GM12878 (cell line): ENCODE measurements around the gene RPS6KA3. TPM values are rescaled to one million over a fixed set of nuclear protein-coding genes. Genes with fewer than 3 reads are reported as not detected.

ENCODE experiments used
- ATAC-seq: fragments of 200-7000 bp; cut with Tn5 transposase; 3 replicates; pipeline ENCODE4 v1.9.1; 2020; ENCODE audit warnings: mild to moderate bottlenecking, moderate library complexity
- BruUV-seq: library from RNA; stranded (reverse); fragments of 400-500 nt; replicated peaks from 2 replicates; lab custom pipeline; 2021; lab: Mats Ljungman, UMichigan
- CTCF ChIA-PET: fragments of 300-600 bp; sonication (Branson Sonifier 250); formaldehyde crosslinking; extraction: SDS; loops from one replicate; lab custom pipeline; 2021; ENCODE audit warnings: inconsistent platforms; lab: Yijun Ruan, JAX
- POLR2A ChIA-PET: fragments of 350-600 bp; formaldehyde crosslinking; extraction: SDS; loops from one replicate; lab custom pipeline; 2021; ENCODE audit warnings: inconsistent platforms; lab: Charles Lee
- RAD21 ChIA-PET: fragments of 300-600 bp; sonication (Branson Sonifier 250); formaldehyde crosslinking; loops from one replicate; lab custom pipeline; 2023; ENCODE audit warnings: antibody characterized with exemption; ENCODE audit not compliant: unreplicated experiment; lab: Charles Lee
- SMC1A ChIA-PET: fragments of 300-600 bp; sonication (Branson Sonifier 250); formaldehyde crosslinking; loops from one replicate; lab custom pipeline; 2023; ENCODE audit not compliant: unreplicated experiment, uncharacterized antibody; lab: Charles Lee
- DNase-seq: peaks from one replicate; pipeline ENCODE4 v3.0.0-alpha.2; 2011; ENCODE audit warnings: low read depth, low spot score
- FAIRE-seq: peaks from 3 replicates; lab custom pipeline; 2011; peaks lifted over from hg19 to GRCh38; lab: Jason Lieb, UNC
- H2AFZ ChIP-seq: 2 replicates; pipeline ENCODE4 v1.6.0; 2011; ENCODE audit warnings: low read depth, low read length, control low read depth; ENCODE audit not compliant: control insufficient read depth
- H3K27ac ChIP-seq: 2 replicates; pipeline ENCODE4 v1.5.1; 2011; ENCODE audit warnings: control low read depth; ENCODE audit not compliant: control insufficient read depth, insufficient read depth
- H3K27me3 ChIP-seq, 2 experiments: replicated peaks in 1 of 2; 2 replicates each; pipeline versions ENCODE4 v1.6.0 to v1.6.1; 2011; ENCODE audit warnings: low read length in 1 of 2; ENCODE audit not compliant: control insufficient read depth in 2 of 2, insufficient read depth in 2 of 2
- H3K36me3 ChIP-seq, 2 experiments: 2 replicates each; pipeline ENCODE4 v1.5.1; 2011; ENCODE audit warnings: low read length in 1 of 2; ENCODE audit not compliant: control insufficient read depth in 2 of 2, insufficient read depth in 2 of 2
- H3K4me1 ChIP-seq: 2 replicates; pipeline ENCODE4 v1.6.1; 2011; ENCODE audit warnings: mild to moderate bottlenecking, low read length, moderate library complexity, mixed read lengths; ENCODE audit not compliant: control insufficient read depth, insufficient read depth
- H3K4me2 ChIP-seq: 2 replicates; pipeline ENCODE4 v1.6.0; 2011; ENCODE audit warnings: control low read depth; ENCODE audit not compliant: control insufficient read depth, insufficient read depth
- H3K4me3 ChIP-seq: fragments of 200-600 bp; sonication (generic); 2 replicates; pipeline ENCODE4 v1.5.1; 2016
- H3K79me2 ChIP-seq: 2 replicates; pipeline ENCODE4 v1.6.0; 2011; ENCODE audit warnings: low read length; ENCODE audit not compliant: control insufficient read depth, insufficient read depth
- H3K9ac ChIP-seq: 2 replicates; pipeline ENCODE4 v1.8.0; 2011; ENCODE audit warnings: low read length, control low read depth, mixed read lengths; ENCODE audit not compliant: control insufficient read depth, insufficient read depth
- H3K9me3 ChIP-seq: replicated peaks from 3 replicates; pipeline ENCODE4 v1.5.1; 2011; ENCODE audit warnings: mild to moderate bottlenecking, low read length; ENCODE audit not compliant: control insufficient read depth, insufficient read depth
- H4K20me1 ChIP-seq: 2 replicates; pipeline ENCODE4 v1.6.0; 2011; ENCODE audit not compliant: control insufficient read depth, insufficient read depth
- HDGF ChIP-seq: fragments of 450-650 bp; IDR thresholded peaks from 2 replicates; pipeline ENCODE4 v1.6.1; 2016; ENCODE audit warnings: antibody characterized with exemption
- MAX ChIP-seq: IDR thresholded peaks from 2 replicates; pipeline ENCODE4 v1.6.1; 2012; ENCODE audit warnings: low read depth, low read length, improper control_type of control experiment
- MTA2 ChIP-seq: fragments of 450-650 bp; IDR thresholded peaks from 2 replicates; pipeline ENCODE4 v1.6.1; 2016; ENCODE audit warnings: low read depth, mild to moderate bottlenecking, moderate library complexity
- NFYB ChIP-seq: IDR thresholded peaks from 2 replicates; pipeline ENCODE4 v1.6.1; 2011; ENCODE audit warnings: low read depth, mild to moderate bottlenecking, low read length, improper control_type of control experiment, moderate library complexity; ENCODE audit not compliant: insufficient read depth
- WGBS: methylation state at CpG from one replicate; pipeline ENCODE4 v1.1.6; 2016; ENCODE audit warnings: low lambda C conversion rate; ENCODE audit not compliant: insufficient replicate concordance, insufficient coverage; ENCODE audit errors: missing lambda C conversion rate; 5-methylcytosine and 5-hydroxymethylcytosine counted together
- in situ Hi-C: fragments of 300-500 bp; cut with MboI; formaldehyde crosslinking; loops from 9 replicates; pipeline ENCODE4 v1.14.3; 2018; ENCODE audit warnings: mixed read lengths
- intact Hi-C: fragments of 100-400 bp; cut with micrococcal nuclease; formaldehyde crosslinking; loops from one replicate; pipeline ENCODE4 v1.14.2; 2022; ENCODE audit not compliant: unreplicated experiment
- polyA plus RNA-seq, 11 experiments: library from polyadenylated mRNA; depleted of rRNA in 4 of 11; unstranded in 6 of 11; stranded (reverse) in 5 of 11; fragments of >200 nt; fragmentation: Nextera tagmentation in 4 of 11; fragmentation: Illumina TruSeq in 1 of 11; extraction: Ambion mirVana in 4 of 11; extraction: Trizol in 1 of 11; gene quantifications; 1 replicate in 1 of 11; 2 replicates in 10 of 11; pipeline versions ENCODE4 v1.2.1 to v1.2.3, GENCODE V29; 2011 to 2016; ENCODE audit warnings: inconsistent platforms in 2 of 11, missing spikeins in 2 of 11, low read depth in 1 of 11
- total RNA-seq, 4 experiments: library from RNA; depleted of rRNA in 3 of 4; stranded (reverse); fragments of >200 nt in 3 of 4; fragmentation: Illumina TruSeq in 1 of 4; extraction: Trizol in 1 of 4; gene quantifications; 2 replicates each; pipeline versions ENCODE4 v1.2.1 to v1.2.3, GENCODE V29; 2013 to 2021
- TF ChIP-seq, protein P1 (sequence below): fragments of 450-650 bp; IDR thresholded peaks from 2 replicates; pipeline ENCODE4 v1.6.1; 2014; ENCODE audit warnings: mild to moderate bottlenecking
- TF ChIP-seq, protein P2 (sequence below): fragments of 450-650 bp; IDR thresholded peaks from 2 replicates; pipeline ENCODE4 v1.6.1; 2017; ENCODE audit warnings: mild to moderate bottlenecking, low read depth, inconsistent platforms; ENCODE audit not compliant: poor library complexity, severe bottlenecking
- TF ChIP-seq, protein P3 (sequence below): IDR thresholded peaks from 2 replicates; pipeline ENCODE4 v1.6.1; 2012; ENCODE audit warnings: low read depth, low read length, improper control_type of control experiment

The RPS6KA3 gene
- total and polyA plus RNA-seq, 10 of the 15 experiments (the other 5 are each of a cell fraction or from before 2014, with no cell fraction given), result 2.8 to 35.6 (median 15.8) TPM

GRCh38 chrX:20237864-20238263, 28.8 kb downstream of the RPS6KA3 start:
- FAIRE-seq, result no peak
- no peak for ATAC-seq

More at GRCh38 chrX:20237864-20238263, 28.8 kb downstream of the RPS6KA3 start:
- ChIA-PET SMC1A (no interaction called here), RAD21 (no interaction called here), CTCF (interaction anchor here (0.9 to 1.3 kb wide), 2 partner anchors 15 to 333 kb away, joined by 3 to 5 read pairs; no protein-coding TSS in a partner anchor), POLR2A (no interaction called here)
- in situ Hi-C loops (no loop called here), intact Hi-C loops (no loop called here)
- Histone ChIP-seq H3K4me1 (no peaks in the 10 kb centered on the region), H4K20me1 (no peaks in the 10 kb centered on the region), H3K36me3 (no peaks in the 10 kb centered on the region), H3K4me2 (no peak overlapping the region), H2AFZ (no peak overlapping the region), H3K9ac (no peak overlapping the region), H3K79me2 (no peaks in the 10 kb centered on the region), H3K27ac (no peak overlapping the region), H3K27me3 (no peaks in the 10 kb centered on the region), H3K9me3 (no peaks in the 10 kb centered on the region), H3K4me3 (no peak overlapping the region)
- WGBS, result 58% methylated on average over 1 of the region's 1 CpG
- DNase-seq, result no peak
- BruUV-seq, result no TSS peak
- TF ChIP-seq, protein P1, sequence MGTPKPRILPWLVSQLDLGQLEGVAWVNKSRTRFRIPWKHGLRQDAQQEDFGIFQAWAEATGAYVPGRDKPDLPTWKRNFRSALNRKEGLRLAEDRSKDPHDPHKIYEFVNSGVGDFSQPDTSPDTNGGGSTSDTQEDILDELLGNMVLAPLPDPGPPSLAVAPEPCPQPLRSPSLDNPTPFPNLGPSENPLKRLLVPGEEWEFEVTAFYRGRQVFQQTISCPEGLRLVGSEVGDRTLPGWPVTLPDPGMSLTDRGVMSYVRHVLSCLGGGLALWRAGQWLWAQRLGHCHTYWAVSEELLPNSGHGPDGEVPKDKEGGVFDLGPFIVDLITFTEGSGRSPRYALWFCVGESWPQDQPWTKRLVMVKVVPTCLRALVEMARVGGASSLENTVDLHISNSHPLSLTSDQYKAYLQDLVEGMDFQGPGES, result no peak
- TF ChIP-seq MTA2 (no peak), HDGF (no peak), MAX (no peak), NFYB (no peak)
- TF ChIP-seq, protein P2, sequence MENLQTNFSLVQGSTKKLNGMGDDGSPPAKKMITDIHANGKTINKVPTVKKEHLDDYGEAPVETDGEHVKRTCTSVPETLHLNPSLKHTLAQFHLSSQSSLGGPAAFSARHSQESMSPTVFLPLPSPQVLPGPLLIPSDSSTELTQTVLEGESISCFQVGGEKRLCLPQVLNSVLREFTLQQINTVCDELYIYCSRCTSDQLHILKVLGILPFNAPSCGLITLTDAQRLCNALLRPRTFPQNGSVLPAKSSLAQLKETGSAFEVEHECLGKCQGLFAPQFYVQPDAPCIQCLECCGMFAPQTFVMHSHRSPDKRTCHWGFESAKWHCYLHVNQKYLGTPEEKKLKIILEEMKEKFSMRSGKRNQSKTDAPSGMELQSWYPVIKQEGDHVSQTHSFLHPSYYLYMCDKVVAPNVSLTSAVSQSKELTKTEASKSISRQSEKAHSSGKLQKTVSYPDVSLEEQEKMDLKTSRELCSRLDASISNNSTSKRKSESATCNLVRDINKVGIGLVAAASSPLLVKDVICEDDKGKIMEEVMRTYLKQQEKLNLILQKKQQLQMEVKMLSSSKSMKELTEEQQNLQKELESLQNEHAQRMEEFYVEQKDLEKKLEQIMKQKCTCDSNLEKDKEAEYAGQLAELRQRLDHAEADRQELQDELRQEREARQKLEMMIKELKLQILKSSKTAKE, result no peak
- TF ChIP-seq, protein P3, sequence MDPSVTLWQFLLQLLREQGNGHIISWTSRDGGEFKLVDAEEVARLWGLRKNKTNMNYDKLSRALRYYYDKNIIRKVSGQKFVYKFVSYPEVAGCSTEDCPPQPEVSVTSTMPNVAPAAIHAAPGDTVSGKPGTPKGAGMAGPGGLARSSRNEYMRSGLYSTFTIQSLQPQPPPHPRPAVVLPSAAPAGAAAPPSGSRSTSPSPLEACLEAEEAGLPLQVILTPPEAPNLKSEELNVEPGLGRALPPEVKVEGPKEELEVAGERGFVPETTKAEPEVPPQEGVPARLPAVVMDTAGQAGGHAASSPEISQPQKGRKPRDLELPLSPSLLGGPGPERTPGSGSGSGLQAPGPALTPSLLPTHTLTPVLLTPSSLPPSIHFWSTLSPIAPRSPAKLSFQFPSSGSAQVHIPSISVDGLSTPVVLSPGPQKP, result no peak
- TF ChIP-seq, all 136 proteins: peak for 0
